ENCODE results near the gene TMEM121B. TPM values are rescaled to one million over a fixed set of nuclear protein-coding genes. Genes with fewer than 3 reads are reported as not detected.

The TMEM121B gene
- total RNA-seq, 2 experiments from 2014 or later, result 0.15 to 0.32 TPM

DNA sequence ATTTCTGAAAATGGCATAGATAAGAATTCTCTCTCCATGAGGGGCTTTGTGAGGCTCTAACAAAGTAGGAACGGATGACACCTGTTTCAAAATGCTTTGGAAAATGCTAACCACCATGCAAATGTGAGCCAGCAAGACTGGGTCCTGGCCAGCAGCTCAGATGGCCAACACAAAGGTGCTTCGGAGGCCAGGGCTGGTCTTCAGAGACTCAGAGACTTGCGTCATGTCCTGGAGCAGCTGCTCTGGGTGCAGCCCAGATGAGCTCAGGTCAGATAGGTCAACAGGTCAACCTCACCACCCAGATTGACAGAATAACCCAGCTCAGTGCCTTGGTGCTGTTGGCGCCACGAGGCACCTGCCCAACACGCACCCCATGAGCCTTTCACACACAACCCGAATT lies 12.0 kb upstream of the TMEM121B start:
- H3K36me3 ChIP-seq (ENCODE audit: insufficient read depth, low read length), result peaks cover 16% of the 10 kb centered on the region
- no peaks in the 10 kb centered on the region for H3K9me2 ChIP-seq (ENCODE audit: insufficient read depth, low read length)
- ChIA-PET POLR2A (interaction anchor here (1.0 kb wide), 1 partner anchor 10 kb away, joined by 3 read pairs; no protein-coding TSS in a partner anchor), CTCF (ENCODE audit: unreplicated experiment) (no interaction called here)
- intact Hi-C loops (cut with micrococcal nuclease; ENCODE audit: unreplicated experiment), result no loop called here
- H2AFZ ChIP-seq (ENCODE audit: low read length), result no peak overlapping the region
- H4K20me1 ChIP-seq (ENCODE audit: insufficient read depth, low read length), result no peaks in the 10 kb centered on the region
- no peak overlapping the region for H3K4me3 ChIP-seq (ENCODE audit: low read depth, low read length, poor library complexity, severe bottlenecking)
- no TSS peak for BruUV-seq (replicated peaks)
- H3K79me2 ChIP-seq (ENCODE audit: insufficient read depth, low read depth, low read length), result no peaks in the 10 kb centered on the region
- no peaks in the 10 kb centered on the region for H3K9me3 ChIP-seq (ENCODE audit: low read length)
- TF ChIP-seq EZH2phosphoT487 (IDR thresholded peaks at IDR 0.05; ENCODE audit: borderline replicate concordance, low read depth, low read length), result no peak
- TF ChIP-seq, protein P1, sequence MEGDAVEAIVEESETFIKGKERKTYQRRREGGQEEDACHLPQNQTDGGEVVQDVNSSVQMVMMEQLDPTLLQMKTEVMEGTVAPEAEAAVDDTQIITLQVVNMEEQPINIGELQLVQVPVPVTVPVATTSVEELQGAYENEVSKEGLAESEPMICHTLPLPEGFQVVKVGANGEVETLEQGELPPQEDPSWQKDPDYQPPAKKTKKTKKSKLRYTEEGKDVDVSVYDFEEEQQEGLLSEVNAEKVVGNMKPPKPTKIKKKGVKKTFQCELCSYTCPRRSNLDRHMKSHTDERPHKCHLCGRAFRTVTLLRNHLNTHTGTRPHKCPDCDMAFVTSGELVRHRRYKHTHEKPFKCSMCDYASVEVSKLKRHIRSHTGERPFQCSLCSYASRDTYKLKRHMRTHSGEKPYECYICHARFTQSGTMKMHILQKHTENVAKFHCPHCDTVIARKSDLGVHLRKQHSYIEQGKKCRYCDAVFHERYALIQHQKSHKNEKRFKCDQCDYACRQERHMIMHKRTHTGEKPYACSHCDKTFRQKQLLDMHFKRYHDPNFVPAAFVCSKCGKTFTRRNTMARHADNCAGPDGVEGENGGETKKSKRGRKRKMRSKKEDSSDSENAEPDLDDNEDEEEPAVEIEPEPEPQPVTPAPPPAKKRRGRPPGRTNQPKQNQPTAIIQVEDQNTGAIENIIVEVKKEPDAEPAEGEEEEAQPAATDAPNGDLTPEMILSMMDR (conservative IDR thresholded peaks at IDR 0.05; ENCODE audit: low read length), result no peak
- peaks cover 12% of the 10 kb centered on the region for H3K4me1 ChIP-seq (ENCODE audit: insufficient read depth, low read length, poor library complexity, severe bottlenecking)
- DNase-seq (ENCODE audit: low spot score), result no peak
- H3K4me2 ChIP-seq (ENCODE audit: low read length), result no peak overlapping the region
- H3K27ac ChIP-seq (ENCODE audit: low read depth, low read length, poor library complexity, severe bottlenecking), result no peak overlapping the region

DNA sequence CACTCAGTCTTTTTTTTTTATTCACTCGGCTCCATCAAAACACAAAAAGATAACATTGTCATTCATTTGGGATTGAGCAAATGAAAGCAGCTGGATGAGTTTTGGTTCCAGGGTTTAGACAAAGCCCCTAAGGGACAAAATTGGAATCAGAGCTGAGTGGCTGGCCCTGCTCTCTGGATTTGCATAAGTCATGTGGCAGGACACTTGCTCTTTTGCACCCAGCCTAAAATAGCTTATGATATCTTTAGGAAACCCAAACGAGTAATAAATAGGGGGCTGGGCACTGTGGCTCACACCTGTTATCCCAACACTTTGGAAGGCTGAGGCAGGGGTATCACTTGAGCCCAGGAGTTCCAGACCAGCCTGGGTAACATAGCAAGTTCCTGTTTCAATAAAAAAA lies 11.0 kb upstream of the TMEM121B start:
- H4K20me1 ChIP-seq (ENCODE audit: insufficient read depth, low read length), result no peaks in the 10 kb centered on the region
- POLR2A ChIA-PET, result interaction anchor here (0.6 to 1.8 kb wide), 6 partner anchors 11 to 1011 kb away, joined by 3 to 5 read pairs (median 4); no protein-coding TSS in a partner anchor
- H3K4me2 ChIP-seq (ENCODE audit: low read length), result peak overlapping the region; percentile 50
- intact Hi-C loops (cut with micrococcal nuclease; ENCODE audit: unreplicated experiment), result no loop called here
- H3K4me1 ChIP-seq (ENCODE audit: insufficient read depth, low read length, poor library complexity, severe bottlenecking), result peaks cover 12% of the 10 kb centered on the region
- CTCF ChIA-PET (ENCODE audit: unreplicated experiment), result no interaction called here
- H3K9me3 ChIP-seq (ENCODE audit: low read length), result no peaks in the 10 kb centered on the region
- peak; percentile 25 for DNase-seq (ENCODE audit: low spot score)
- peaks cover 6% of the 10 kb centered on the region for H3K36me3 ChIP-seq (ENCODE audit: insufficient read depth, low read length)
- H3K4me3 ChIP-seq (ENCODE audit: low read depth, low read length, poor library complexity, severe bottlenecking), result peak overlapping the region; percentile 22
- no peaks in the 10 kb centered on the region for H3K9me2 ChIP-seq (ENCODE audit: insufficient read depth, low read length)
- TF ChIP-seq, protein P1 (conservative IDR thresholded peaks at IDR 0.05; ENCODE audit: low read length), result no peak
- TF ChIP-seq EZH2phosphoT487 (IDR thresholded peaks at IDR 0.05; ENCODE audit: borderline replicate concordance, low read depth, low read length), result no peak
- H2AFZ ChIP-seq (ENCODE audit: low read length), result no peak overlapping the region
- no peak overlapping the region for H3K27ac ChIP-seq (ENCODE audit: low read depth, low read length, poor library complexity, severe bottlenecking)
- BruUV-seq (replicated peaks), result no TSS peak
- no peaks in the 10 kb centered on the region for H3K79me2 ChIP-seq (ENCODE audit: insufficient read depth, low read depth, low read length)

DNA sequence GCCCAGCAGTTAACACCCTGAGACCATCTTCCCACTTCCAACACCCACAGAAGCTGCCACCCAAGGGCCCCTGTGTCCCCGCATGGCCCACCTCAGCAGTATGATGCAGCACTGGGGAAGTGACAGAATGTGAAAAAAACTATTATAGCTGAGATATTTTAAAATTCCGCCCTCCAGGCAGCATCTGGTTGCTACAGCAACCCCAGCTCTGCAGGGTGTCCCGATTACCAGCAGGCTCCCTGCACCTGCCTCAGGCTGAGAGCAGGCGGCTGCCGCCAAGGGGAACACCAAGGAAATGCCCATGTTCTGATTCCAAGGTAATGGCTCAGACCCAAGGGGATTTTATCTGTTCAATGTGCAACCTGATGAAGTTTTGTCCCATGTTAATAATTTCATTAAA lies 10.5 kb upstream of the TMEM121B start:
- H3K4me2 ChIP-seq (ENCODE audit: low read length), result peak overlapping the region; percentile 50; the same call in 1 of the 2 replicates
- DNase-seq (ENCODE audit: low spot score), result no peak
- H3K4me3 ChIP-seq (ENCODE audit: low read depth, low read length, poor library complexity, severe bottlenecking), result no peak overlapping the region
- ChIA-PET POLR2A (interaction anchor here (0.6 to 1.8 kb wide), 4 partner anchors 12 to 1011 kb away, joined by 3 to 5 read pairs (median 3); no protein-coding TSS in a partner anchor), CTCF (ENCODE audit: unreplicated experiment) (interaction anchor here (0.7 kb wide), 1 partner anchor 214 kb away, joined by 3 read pairs; no protein-coding TSS in a partner anchor)
- H3K9me2 ChIP-seq (ENCODE audit: insufficient read depth, low read length), result no peaks in the 10 kb centered on the region
- H3K36me3 ChIP-seq (ENCODE audit: insufficient read depth, low read length), result peaks cover 1% of the 10 kb centered on the region; the same call in 1 of the 2 replicates
- no peak for TF ChIP-seq EZH2phosphoT487 (IDR thresholded peaks at IDR 0.05; ENCODE audit: borderline replicate concordance, low read depth, low read length)
- TF ChIP-seq, protein P1 (conservative IDR thresholded peaks at IDR 0.05; ENCODE audit: low read length), result no peak
- H2AFZ ChIP-seq (ENCODE audit: low read length), result no peak overlapping the region
- no peaks in the 10 kb centered on the region for H4K20me1 ChIP-seq (ENCODE audit: insufficient read depth, low read length)
- no peaks in the 10 kb centered on the region for H3K9me3 ChIP-seq (ENCODE audit: low read length)
- H3K27ac ChIP-seq (ENCODE audit: low read depth, low read length, poor library complexity, severe bottlenecking), result no peak overlapping the region
- intact Hi-C loops (cut with micrococcal nuclease; ENCODE audit: unreplicated experiment), result no loop called here
- no TSS peak for BruUV-seq (replicated peaks)
- H3K4me1 ChIP-seq (ENCODE audit: insufficient read depth, low read length, poor library complexity, severe bottlenecking), result peaks cover 12% of the 10 kb centered on the region
- no peaks in the 10 kb centered on the region for H3K79me2 ChIP-seq (ENCODE audit: insufficient read depth, low read depth, low read length)

Data from OCI-LY7 (cell line).